RWPE1 (cell line): ENCODE data around the gene F2RL1.
"Not testable (repeated sequence)": the region's sequence is repeated elsewhere in the genome, so short reads cannot be mapped to it uniquely, and the experiment has no call there.

Experiments
- CTCF ChIA-PET: fragments of 350-600 bp; sonication (Branson Sonifier 250); formaldehyde crosslinking; extraction: SDS; loops from one replicate; lab custom pipeline; 2021; lab: Yijun Ruan, JAX
- POLR2A ChIA-PET: fragments of 400-600 bp; formaldehyde crosslinking; extraction: SDS; loops from one replicate; lab custom pipeline; 2020; ENCODE audit warnings: antibody characterized with exemption; ENCODE audit not compliant: low non-redundant PET; lab: Yijun Ruan, JAX
- DNase-seq: peaks from one replicate; pipeline ENCODE4 v3.0.0; 2012; ENCODE audit warnings: low spot score
- H3K27ac ChIP-seq: fragments of 450-650 bp; 2 replicates; pipeline ENCODE4 v1.5.1; 2017
- TF ChIP-seq, protein P1 (sequence below): fragments of 450-650 bp; conservative IDR thresholded peaks from 2 replicates; pipeline ENCODE4 v1.5.1; 2017; ENCODE audit warnings: low read depth, mild to moderate bottlenecking

F2RL1 gene

DNA sequence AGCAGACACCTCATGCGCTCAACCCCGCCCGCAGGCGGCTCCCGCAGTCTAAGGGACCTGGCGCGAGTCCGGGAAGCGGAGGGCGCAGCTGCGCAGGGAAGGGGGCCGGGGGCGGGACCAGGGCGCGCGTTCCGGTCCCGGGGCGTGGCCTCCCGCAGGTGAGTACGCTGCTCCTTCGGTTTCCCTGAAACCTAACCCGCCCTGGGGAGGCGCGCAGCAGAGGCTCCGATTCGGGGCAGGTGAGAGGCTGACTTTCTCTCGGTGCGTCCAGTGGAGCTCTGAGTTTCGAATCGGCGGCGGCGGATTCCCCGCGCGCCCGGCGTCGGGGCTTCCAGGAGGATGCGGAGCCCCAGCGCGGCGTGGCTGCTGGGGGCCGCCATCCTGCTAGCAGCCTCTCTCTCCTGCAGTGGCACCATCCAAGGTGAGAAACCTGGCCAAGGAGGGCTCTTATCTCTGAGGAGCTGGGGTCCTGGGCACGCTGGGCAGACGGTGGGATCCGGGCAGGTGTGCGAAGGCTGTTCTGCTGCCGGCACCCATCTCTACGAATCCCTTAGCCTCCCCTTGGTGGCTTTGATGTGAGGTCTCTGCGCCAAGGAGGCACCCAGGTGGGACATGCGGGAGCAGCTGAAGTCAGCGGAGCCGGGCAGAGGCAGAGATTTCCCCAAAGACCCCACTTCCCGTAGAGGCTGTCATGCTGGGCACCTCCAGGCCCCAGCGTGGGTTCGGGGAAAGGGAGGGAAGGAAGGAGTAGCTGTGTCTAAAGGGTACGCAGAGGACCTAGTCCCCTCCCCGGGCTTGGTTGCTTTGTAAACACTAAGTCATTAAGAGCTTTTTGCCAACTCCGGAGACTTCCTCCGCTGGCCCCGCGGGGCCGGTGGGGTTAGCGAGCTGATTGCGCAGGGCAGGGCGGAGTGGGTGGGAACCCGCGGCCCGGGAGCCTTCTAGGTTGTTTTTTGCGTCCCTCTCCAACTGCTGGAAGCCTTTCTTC, at the start of gene F2RL1:
Gene F2RL1, plus strand, starts transcription at position 187 of the 988 bp plus-strand sequence. Its CDS starts 153 bp downstream, at position 340.
- TF ChIP-seq, protein P1, sequence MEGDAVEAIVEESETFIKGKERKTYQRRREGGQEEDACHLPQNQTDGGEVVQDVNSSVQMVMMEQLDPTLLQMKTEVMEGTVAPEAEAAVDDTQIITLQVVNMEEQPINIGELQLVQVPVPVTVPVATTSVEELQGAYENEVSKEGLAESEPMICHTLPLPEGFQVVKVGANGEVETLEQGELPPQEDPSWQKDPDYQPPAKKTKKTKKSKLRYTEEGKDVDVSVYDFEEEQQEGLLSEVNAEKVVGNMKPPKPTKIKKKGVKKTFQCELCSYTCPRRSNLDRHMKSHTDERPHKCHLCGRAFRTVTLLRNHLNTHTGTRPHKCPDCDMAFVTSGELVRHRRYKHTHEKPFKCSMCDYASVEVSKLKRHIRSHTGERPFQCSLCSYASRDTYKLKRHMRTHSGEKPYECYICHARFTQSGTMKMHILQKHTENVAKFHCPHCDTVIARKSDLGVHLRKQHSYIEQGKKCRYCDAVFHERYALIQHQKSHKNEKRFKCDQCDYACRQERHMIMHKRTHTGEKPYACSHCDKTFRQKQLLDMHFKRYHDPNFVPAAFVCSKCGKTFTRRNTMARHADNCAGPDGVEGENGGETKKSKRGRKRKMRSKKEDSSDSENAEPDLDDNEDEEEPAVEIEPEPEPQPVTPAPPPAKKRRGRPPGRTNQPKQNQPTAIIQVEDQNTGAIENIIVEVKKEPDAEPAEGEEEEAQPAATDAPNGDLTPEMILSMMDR = no peak
- peak; percentile 96 for DNase-seq
- ChIA-PET POLR2A (interaction anchor here (0.5 to 1.6 kb wide), 5 partner anchors 12 to 1623 kb away, joined by 3 to 8 read pairs (median 5); no protein-coding TSS in a partner anchor), CTCF (interaction anchor here (0.6 to 2.1 kb wide), 7 partner anchors 12 to 1866 kb away, joined by 3 to 9 read pairs (median 6); no protein-coding TSS in a partner anchor)
- peak within 1 kb of the TSS; percentile 86 for H3K27ac ChIP-seq

- CTCF ChIA-PET = interaction anchor here (2.2 kb wide), 1 partner anchor 170 kb away, joined by 6 read pairs; no protein-coding TSS in a partner anchor
- POLR2A ChIA-PET = interaction anchor here (0.6 kb wide), 1 partner anchor 99 kb away, joined by 3 read pairs; no protein-coding TSS in a partner anchor
- not testable (repeated sequence) for DNase-seq, H3K27ac ChIP-seq
These were observed 47.8 kb upstream of the F2RL1 start for GRCh38 chr5:76771041-76771440.

GRCh38 chr5:76771705-76772405, 47.0 kb upstream of the F2RL1 start:
- ChIA-PET CTCF (interaction anchor here (0.7 to 2.2 kb wide), 2 partner anchors 171 to 193 kb away, joined by 6 read pairs; no protein-coding TSS in a partner anchor), POLR2A (no interaction called here)
- TF ChIP-seq, protein P1 = no peak
- H3K27ac ChIP-seq = no peak overlapping the region
- DNase-seq = no peak

DNA sequence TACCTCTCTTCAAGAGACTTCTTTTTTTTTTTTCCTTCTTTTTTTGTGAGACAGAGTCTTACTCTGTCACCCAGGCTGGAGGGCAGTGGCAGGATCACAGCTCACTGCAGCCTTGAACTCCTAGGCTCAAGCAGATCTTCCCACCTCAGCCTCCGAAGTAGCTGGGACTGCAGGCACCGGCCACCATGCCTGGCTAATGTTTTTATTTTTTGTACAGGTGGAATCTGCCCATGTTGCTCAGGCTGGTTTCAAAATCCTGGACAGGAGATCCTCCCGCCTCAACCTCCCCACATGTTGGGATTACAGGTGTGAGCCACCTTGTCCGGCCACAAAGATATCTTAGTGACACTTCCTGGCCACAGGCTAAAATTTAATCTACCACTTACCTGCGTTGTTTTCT, 42.9 kb upstream of the F2RL1 start:
- ChIA-PET POLR2A (no interaction called here), CTCF (interaction anchor here (1.2 to 4.0 kb wide), 3 partner anchors 162 to 357 kb away, joined by 3 to 95 read pairs (median 4); no protein-coding TSS in a partner anchor)
- TF ChIP-seq, protein P1 = no peak
- H3K27ac ChIP-seq = peak overlapping the region; percentile 1; the same call in 1 of the 2 replicates
- DNase-seq = no peak

GRCh38 chr5:76776391-76776790, 42.4 kb upstream of the F2RL1 start:
- no peak overlapping the region for H3K27ac ChIP-seq
- TF ChIP-seq, protein P1 = no peak
- CTCF ChIA-PET = interaction anchor here (0.6 to 4.0 kb wide), 3 partner anchors 176 to 357 kb away, joined by 3 to 95 read pairs (median 10); no protein-coding TSS in a partner anchor
- no peak for DNase-seq
- POLR2A ChIA-PET = interaction anchor here (0.6 kb wide), 1 partner anchor 39 kb away, joined by 4 read pairs; no protein-coding TSS in a partner anchor

DNA sequence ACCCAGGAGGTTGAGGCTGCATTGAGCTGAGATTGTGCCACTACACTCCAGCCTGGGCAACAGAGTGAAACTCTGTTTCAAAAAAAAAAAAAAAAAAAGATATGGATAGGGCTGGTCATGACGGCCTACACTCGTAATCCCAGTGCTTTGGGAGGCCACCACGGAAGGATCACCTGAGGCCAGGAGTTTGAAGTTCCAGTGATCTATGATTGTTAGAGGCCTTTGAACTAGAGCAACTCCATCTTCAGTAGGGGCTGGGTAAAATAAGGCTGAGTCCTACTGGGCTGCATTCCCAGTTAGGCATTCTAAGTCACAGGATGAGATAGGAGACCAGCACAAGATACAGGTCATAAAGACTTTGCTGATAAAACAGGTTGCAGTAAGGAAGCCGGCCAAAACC, 38.2 kb upstream of the F2RL1 start:
- POLR2A ChIA-PET, DNase-seq, H3K27ac ChIP-seq: not testable (repeated sequence)
- CTCF ChIA-PET = interaction anchor here (1.0 kb wide), 1 partner anchor 179 kb away, joined by 7 read pairs; no protein-coding TSS in a partner anchor

GRCh38 chr5:76781775-76782174, 37.1 kb upstream of the F2RL1 start:
- no peak for DNase-seq
- ChIA-PET POLR2A (no interaction called here), CTCF (no interaction called here)
- TF ChIP-seq, protein P1 = no peak
- no peak overlapping the region for H3K27ac ChIP-seq
